H9 (cell line): ENCODE results near the gene ABCA1. TPM values are rescaled to one million over a fixed set of nuclear protein-coding genes. Genes with fewer than 3 reads are reported as not detected.

Experiments
- DNase-seq: peaks from one replicate; pipeline ENCODE4 v3.0.0-alpha.2; 2017
- H2AFZ ChIP-seq: one replicate; pipeline ENCODE4 v1.6.1; 2013; ENCODE audit warnings: mild to moderate bottlenecking, low read length, control low read depth, moderate library complexity
- H2AK5ac ChIP-seq: 2 replicates; pipeline ENCODE4 v1.6.1; 2013; ENCODE audit warnings: low read length, control low read depth, mixed read lengths; ENCODE audit not compliant: insufficient read length
- H2BK120ac ChIP-seq: one replicate; pipeline ENCODE4 v1.6.1; 2013; ENCODE audit warnings: low read depth, mild to moderate bottlenecking, low read length, control low read depth, inconsistent platforms; ENCODE audit not compliant: poor library complexity, severe bottlenecking
- H2BK12ac ChIP-seq: 2 replicates; pipeline ENCODE4 v1.6.1; 2013; ENCODE audit warnings: low read length, control low read depth, mixed read lengths, low read depth; ENCODE audit not compliant: insufficient read length
- H2BK15ac ChIP-seq: 2 replicates; pipeline ENCODE4 v1.6.1; 2013; ENCODE audit warnings: low read depth, low read length, control low read depth
- H2BK20ac ChIP-seq: one replicate; pipeline ENCODE4 v1.6.1; 2013; ENCODE audit warnings: low read depth, mild to moderate bottlenecking, low read length, control low read depth, inconsistent platforms; ENCODE audit not compliant: poor library complexity, severe bottlenecking
- H2BK5ac ChIP-seq: 2 replicates; pipeline ENCODE4 v1.6.1; 2013; ENCODE audit warnings: low read length, control low read depth, mixed read lengths; ENCODE audit not compliant: insufficient read length
- H3K14ac ChIP-seq: 2 replicates; pipeline ENCODE4 v1.6.1; 2013; ENCODE audit warnings: low read length, control low read depth; ENCODE audit not compliant: insufficient read depth
- H3K18ac ChIP-seq: 2 replicates; pipeline ENCODE4 v1.6.1; 2013; ENCODE audit warnings: low read depth, mild to moderate bottlenecking, mixed read lengths, low read length, control low read depth; ENCODE audit not compliant: insufficient read length
- H3K23ac ChIP-seq: 2 replicates; pipeline ENCODE4 v1.6.1; 2013; ENCODE audit warnings: low read length, control low read depth, mixed read lengths, low read depth; ENCODE audit not compliant: insufficient read length
- H3K23me2 ChIP-seq: 2 replicates; pipeline ENCODE4 v1.6.1; 2013; ENCODE audit warnings: low read depth, mild to moderate bottlenecking, mixed read lengths, low read length, control low read depth; ENCODE audit not compliant: insufficient read length, poor library complexity, severe bottlenecking
- H3K27ac ChIP-seq: 2 replicates; pipeline ENCODE4 v1.5.1; 2013; ENCODE audit warnings: low read length, control low read depth, mixed read lengths, low read depth; ENCODE audit not compliant: insufficient read length
- H3K27me3 ChIP-seq: 2 replicates; pipeline ENCODE4 v1.6.1; 2013; ENCODE audit warnings: low read length, control low read depth, inconsistent platforms; ENCODE audit not compliant: insufficient read depth
- H3K4ac ChIP-seq: 2 replicates; pipeline ENCODE4 v1.6.1; 2013; ENCODE audit warnings: low read depth, mild to moderate bottlenecking, control low read depth, inconsistent platforms, low read length, moderate library complexity
- H3K4me1 ChIP-seq: 2 replicates; pipeline ENCODE4 v1.6.1; 2013; ENCODE audit warnings: low read length, control low read depth, inconsistent platforms; ENCODE audit not compliant: insufficient read depth
- H3K4me2 ChIP-seq: 2 replicates; pipeline ENCODE4 v1.6.1; 2013; ENCODE audit warnings: low read length, control low read depth, mixed read lengths; ENCODE audit not compliant: insufficient read length, insufficient read depth
- H3K56ac ChIP-seq: 2 replicates; pipeline ENCODE4 v1.6.1; 2013; ENCODE audit warnings: low read depth, mild to moderate bottlenecking, mixed read lengths, low read length, control low read depth; ENCODE audit not compliant: insufficient read length
- H3K79me1 ChIP-seq: 2 replicates; pipeline ENCODE4 v1.6.1; 2013; ENCODE audit warnings: low read depth, mild to moderate bottlenecking, moderate library complexity, low read length, control low read depth, inconsistent platforms; ENCODE audit not compliant: insufficient read depth, poor library complexity, severe bottlenecking
- H3K79me2 ChIP-seq: 2 replicates; pipeline ENCODE4 v1.6.1; 2013; ENCODE audit warnings: low read length, control low read depth, inconsistent platforms; ENCODE audit not compliant: insufficient read depth
- H3K9ac ChIP-seq: 2 replicates; pipeline ENCODE4 v1.6.1; 2013; ENCODE audit warnings: low read length, control low read depth, mixed read lengths; ENCODE audit not compliant: insufficient read length; ENCODE audit errors: extremely low read depth
- H3K9me3 ChIP-seq: one replicate; pipeline ENCODE4 v1.6.1; 2013; ENCODE audit warnings: low read depth, low read length, inconsistent platforms; ENCODE audit not compliant: control insufficient read depth
- H3T11ph ChIP-seq: one replicate; pipeline ENCODE4 v1.6.1; 2013; ENCODE audit warnings: mild to moderate bottlenecking, low read length, control low read depth, inconsistent platforms
- H4K20me1 ChIP-seq: one replicate; pipeline ENCODE4 v1.6.1; 2013; ENCODE audit not compliant: control insufficient read depth, insufficient read length, insufficient read depth
- H4K5ac ChIP-seq: 2 replicates; pipeline ENCODE4 v1.6.1; 2013; ENCODE audit warnings: low read depth, mild to moderate bottlenecking, mixed read lengths, low read length, control low read depth; ENCODE audit not compliant: insufficient read length
- H4K8ac ChIP-seq: replicated peaks from 2 replicates; pipeline ENCODE4 v1.6.1; 2013; ENCODE audit warnings: low read length, control low read depth, mixed read lengths, low read depth; ENCODE audit not compliant: insufficient read length
- H4K91ac ChIP-seq: 2 replicates; pipeline ENCODE4 v1.6.1; 2013; ENCODE audit warnings: low read depth, mild to moderate bottlenecking, moderate library complexity, mixed read lengths, low read length, control low read depth; ENCODE audit not compliant: insufficient read length
- H3K27ac Mint-ChIP-seq, 3 experiments: 2 replicates in 2 of 3; 3 replicates in 1 of 3; pipeline ENCODE4 v1.8.0; 2020 to 2021; ENCODE audit warnings: mixed read lengths in 3 of 3, mild to moderate bottlenecking in 1 of 3, moderate library complexity in 1 of 3
- H3K27me3 Mint-ChIP-seq: 2 replicates; pipeline ENCODE4 v1.8.0; 2021; ENCODE audit warnings: low read depth, mild to moderate bottlenecking, moderate library complexity, mixed read lengths
- H3K36me3 Mint-ChIP-seq, 3 experiments: 2 replicates in 2 of 3; 3 replicates in 1 of 3; pipeline ENCODE4 v1.8.0; 2020 to 2021; ENCODE audit warnings: low read depth in 3 of 3, mixed read lengths in 3 of 3; ENCODE audit not compliant: insufficient read depth in 1 of 3
- H3K4me1 Mint-ChIP-seq, 2 experiments: 2 replicates each; pipeline ENCODE4 v1.8.0; 2020; ENCODE audit warnings: mixed read lengths in 2 of 2
- H3K4me3 Mint-ChIP-seq, 2 experiments: 2 replicates in 1 of 2; 3 replicates in 1 of 2; pipeline ENCODE4 v1.8.0; 2020 to 2021; ENCODE audit warnings: mild to moderate bottlenecking in 2 of 2, mixed read lengths in 2 of 2, moderate library complexity in 1 of 2
- H3K9me3 Mint-ChIP-seq, 2 experiments: 2 replicates in 1 of 2; 3 replicates in 1 of 2; pipeline ENCODE4 v1.8.0; 2020; ENCODE audit warnings: mild to moderate bottlenecking in 2 of 2, mixed read lengths in 2 of 2, moderate library complexity in 1 of 2
- WGBS: extraction: QIAGEN DNeasy Blood & Tissue Kit; methylation state at CpG from one replicate; pipeline ENCODE4 v1.1.7; 2013; ENCODE audit warnings: missing lambda C conversion rate, low lambda C conversion rate, mixed read lengths; ENCODE audit not compliant: insufficient read length; ENCODE audit errors: extremely low coverage; 5-methylcytosine and 5-hydroxymethylcytosine counted together
- total RNA-seq: library from RNA; stranded (reverse); gene quantifications from 2 replicates; pipeline ENCODE4 v1.2.1, GENCODE V29; 2021
- TF ChIP-seq, protein P1 (sequence below): fragments of 200-600 bp; sonication (generic); conservative IDR thresholded peaks from 3 replicates; pipeline ENCODE4 v1.8.0; 2021; ENCODE audit warnings: antibody characterized with exemption, mild to moderate bottlenecking

The ABCA1 gene
- total RNA-seq, 1 experiment from 2014 or later: 16.6 TPM

DNA sequence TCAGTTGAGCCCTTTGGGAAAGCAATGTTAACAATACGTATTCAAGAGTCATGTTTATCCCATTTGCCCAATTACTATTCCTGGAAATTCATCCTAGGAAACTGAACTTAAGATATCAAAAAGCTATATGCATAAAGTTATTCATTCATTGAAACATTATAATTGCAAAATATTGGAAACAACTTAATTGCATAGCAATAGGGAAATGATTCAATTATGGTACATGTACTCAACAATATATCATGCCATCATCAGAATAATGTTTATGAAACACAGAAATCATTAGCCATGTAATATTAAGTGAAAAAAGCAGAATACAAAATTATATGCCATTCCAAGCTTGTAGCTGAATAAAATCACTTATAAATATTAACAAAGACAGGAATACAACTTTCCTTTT, 35.3 kb downstream of the ABCA1 start:
- Histone ChIP-seq H2BK15ac (no peak overlapping the region), H3K79me1 (no peaks in the 10 kb centered on the region), H4K5ac (no peak overlapping the region), H4K8ac (no peak overlapping the region), H3K9me3 (no peaks in the 10 kb centered on the region), H3K27ac (no peak overlapping the region), H2AFZ (no peak overlapping the region), H4K91ac (no peak overlapping the region), H3K4ac (no peak overlapping the region), H2AK5ac (no peak overlapping the region), H2BK20ac (no peak overlapping the region), H3K23ac (no peak overlapping the region), H3K4me1 (no peaks in the 10 kb centered on the region; the same call in 1 of the 2 replicates), H3K4me2 (no peak overlapping the region), H4K20me1 (no peaks in the 10 kb centered on the region), H2BK5ac (no peak overlapping the region), H3K14ac (no peak overlapping the region), H3K18ac (no peak overlapping the region), H3K23me2 (no peaks in the 10 kb centered on the region), H3K56ac (no peak overlapping the region), H2BK12ac (no peak overlapping the region), H3K9ac (no peak overlapping the region), H3T11ph (no peak overlapping the region), H2BK120ac (no peak overlapping the region), H3K27me3 (no peaks in the 10 kb centered on the region), H3K79me2 (no peaks in the 10 kb centered on the region)
- Mint-ChIP-seq H3K27me3 (peaks cover 7% of the 10 kb centered on the region), H3K9me3 (peaks cover 0 to 3% of the 10 kb centered on the region in 2 experiments; a peak in 2 of 5 replicates), H3K4me1 (peaks cover 18 to 19% of the 10 kb centered on the region in 2 experiments), H3K4me3 (no peak overlapping the region), H3K27ac (no peak overlapping the region), H3K36me3 (peaks cover 4 to 6% (median 4%) of the 10 kb centered on the region in 3 experiments; a peak in 6 of 7 replicates)
- WGBS: no CpG with 5 or more reads among the region's 1 CpG
- no peak for DNase-seq
- TF ChIP-seq, protein P1, sequence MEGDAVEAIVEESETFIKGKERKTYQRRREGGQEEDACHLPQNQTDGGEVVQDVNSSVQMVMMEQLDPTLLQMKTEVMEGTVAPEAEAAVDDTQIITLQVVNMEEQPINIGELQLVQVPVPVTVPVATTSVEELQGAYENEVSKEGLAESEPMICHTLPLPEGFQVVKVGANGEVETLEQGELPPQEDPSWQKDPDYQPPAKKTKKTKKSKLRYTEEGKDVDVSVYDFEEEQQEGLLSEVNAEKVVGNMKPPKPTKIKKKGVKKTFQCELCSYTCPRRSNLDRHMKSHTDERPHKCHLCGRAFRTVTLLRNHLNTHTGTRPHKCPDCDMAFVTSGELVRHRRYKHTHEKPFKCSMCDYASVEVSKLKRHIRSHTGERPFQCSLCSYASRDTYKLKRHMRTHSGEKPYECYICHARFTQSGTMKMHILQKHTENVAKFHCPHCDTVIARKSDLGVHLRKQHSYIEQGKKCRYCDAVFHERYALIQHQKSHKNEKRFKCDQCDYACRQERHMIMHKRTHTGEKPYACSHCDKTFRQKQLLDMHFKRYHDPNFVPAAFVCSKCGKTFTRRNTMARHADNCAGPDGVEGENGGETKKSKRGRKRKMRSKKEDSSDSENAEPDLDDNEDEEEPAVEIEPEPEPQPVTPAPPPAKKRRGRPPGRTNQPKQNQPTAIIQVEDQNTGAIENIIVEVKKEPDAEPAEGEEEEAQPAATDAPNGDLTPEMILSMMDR: no peak
